Brain microvascular endothelial cell (primary cell): ENCODE results near the gene MSI2.

ENCODE experiments used
- DNase-seq: peaks from one replicate; pipeline ENCODE4 v3.0.0-alpha.2; 2020
- H3K27ac ChIP-seq: fragments of 250-450 bp; sonication (Bioruptor Pico); 2 replicates; pipeline ENCODE4 v1.5.1; 2020; ENCODE audit warnings: mild to moderate bottlenecking, moderate library complexity
- H3K27me3 ChIP-seq: fragments of 250-450 bp; sonication (Bioruptor Pico); replicated peaks from 2 replicates; pipeline ENCODE4 v1.5.1; 2020; ENCODE audit warnings: mild to moderate bottlenecking
- H3K36me3 ChIP-seq: fragments of 250-450 bp; sonication (Bioruptor Pico); replicated peaks from 2 replicates; pipeline ENCODE4 v1.5.1; 2020; ENCODE audit warnings: mild to moderate bottlenecking
- H3K4me3 ChIP-seq: 2 replicates; pipeline ENCODE4 v1.5.1; 2011; ENCODE audit warnings: low read depth, mild to moderate bottlenecking, control low read depth, low read length, moderate library complexity
- CTCF ChIP-seq: IDR thresholded peaks from 2 replicates; pipeline ENCODE4 v1.5.1; 2011; ENCODE audit warnings: low read depth, mild to moderate bottlenecking, moderate library complexity, low read length, control low read depth, inconsistent platforms; ENCODE audit errors: missing control alignments
- in situ Hi-C: cut with HindIII; loops from 2 replicates; pipeline ENCODE4 v1.10.0; 2017; ENCODE audit warnings: low sequenced_read_pairs, low pct_ligation_motif_present

The MSI2 gene

GRCh38 chr17:57395721-57396321 lies 139.5 kb downstream of the MSI2 start:
- Histone ChIP-seq H3K4me3 (no peak overlapping the region), H3K27me3 (no peaks in the 10 kb centered on the region), H3K27ac (no peak overlapping the region), H3K36me3 (no peaks in the 10 kb centered on the region)
- TF ChIP-seq CTCF = no peak
- DNase-seq = no peak
- in situ Hi-C loops = no loop called here

DNA sequence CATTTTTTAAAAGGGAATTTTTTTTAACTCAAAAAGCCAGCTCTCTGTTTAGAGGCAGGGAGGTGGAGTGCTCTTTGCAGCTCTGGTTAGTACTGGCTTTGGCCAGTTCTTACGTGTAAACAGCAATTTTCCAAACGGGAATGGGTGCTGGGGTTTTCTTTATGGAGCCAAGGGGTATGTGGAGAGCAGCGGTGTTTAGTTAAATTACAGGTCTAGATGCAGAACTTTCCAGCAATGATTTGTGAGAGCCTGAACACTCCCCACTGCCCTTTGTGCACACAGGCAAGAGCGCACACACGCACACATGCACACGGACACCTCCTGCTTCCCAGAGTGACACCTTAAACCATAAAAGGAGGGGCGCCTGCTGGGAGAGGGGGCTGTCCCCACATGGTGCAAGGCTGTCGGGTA lies 140.2 kb downstream of the MSI2 start:
- no peaks in the 10 kb centered on the region for H3K36me3 ChIP-seq
- in situ Hi-C loops = no loop called here
- H3K27me3 ChIP-seq = no peaks in the 10 kb centered on the region
- no peak overlapping the region for H3K4me3 ChIP-seq
- TF ChIP-seq CTCF = no peak
- H3K27ac ChIP-seq = no peak overlapping the region
- no peak for DNase-seq

DNA sequence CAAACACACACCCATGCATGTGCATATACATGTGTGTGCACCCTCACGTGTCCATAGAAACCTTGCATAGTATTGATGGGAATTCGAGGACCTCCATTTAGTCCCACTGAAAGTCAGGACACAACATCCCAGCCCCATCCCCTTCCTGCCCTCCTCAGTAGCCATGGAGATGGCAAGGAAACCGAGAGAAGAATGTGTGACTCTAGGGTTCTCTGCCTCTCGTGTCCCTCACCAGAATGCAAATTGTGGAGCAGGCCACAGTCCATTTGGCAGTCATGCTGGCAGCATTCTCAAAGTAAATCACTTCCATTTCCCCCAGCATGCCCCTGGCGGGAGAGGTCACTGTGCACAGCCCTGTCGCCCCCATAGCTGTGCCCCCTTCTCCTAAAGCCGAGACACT lies 141.1 kb downstream of the MSI2 start:
- no peaks in the 10 kb centered on the region for H3K27me3 ChIP-seq
- H3K36me3 ChIP-seq = no peaks in the 10 kb centered on the region
- no peak overlapping the region for H3K27ac ChIP-seq
- no peak for DNase-seq
- in situ Hi-C loops = no loop called here
- TF ChIP-seq CTCF = no peak
- H3K4me3 ChIP-seq = no peak overlapping the region

DNA sequence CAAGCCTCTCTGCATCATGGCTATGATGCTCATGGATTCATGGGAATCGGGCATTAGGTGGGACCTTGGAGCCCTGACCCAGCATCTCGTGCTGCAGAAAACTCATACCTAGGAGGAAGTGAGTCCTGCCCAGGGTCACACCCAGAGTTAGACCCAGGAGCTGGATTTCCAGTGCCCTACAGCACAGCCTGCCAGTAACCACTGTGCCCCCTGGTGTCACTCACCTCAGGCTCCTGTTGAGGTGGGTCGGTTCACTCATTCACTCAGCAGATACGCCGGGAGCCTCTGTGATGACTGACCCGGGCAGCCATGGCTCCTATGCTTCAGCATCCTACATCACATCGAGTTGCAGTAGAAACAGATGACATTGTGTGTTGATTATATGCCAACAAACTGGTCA lies 143.4 kb downstream of the MSI2 start:
- no peak for TF ChIP-seq CTCF
- DNase-seq = no peak
- H3K27me3 ChIP-seq = no peaks in the 10 kb centered on the region
- H3K4me3 ChIP-seq = no peak overlapping the region
- no peaks in the 10 kb centered on the region for H3K36me3 ChIP-seq
- in situ Hi-C loops = no loop called here
- H3K27ac ChIP-seq = no peak overlapping the region

GRCh38 chr17:57400648-57401047 lies 144.3 kb downstream of the MSI2 start:
- no peaks in the 10 kb centered on the region for H3K36me3 ChIP-seq
- H3K4me3 ChIP-seq = no peak overlapping the region
- no peak for DNase-seq
- no peaks in the 10 kb centered on the region for H3K27me3 ChIP-seq
- TF ChIP-seq CTCF = no peak
- H3K27ac ChIP-seq = no peak overlapping the region
- in situ Hi-C loops = no loop called here

- DNase-seq = no peak
- TF ChIP-seq CTCF = peak; percentile 20
- Histone ChIP-seq H3K4me3 (no peak overlapping the region), H3K27me3 (no peaks in the 10 kb centered on the region), H3K36me3 (no peaks in the 10 kb centered on the region), H3K27ac (no peak overlapping the region)
- in situ Hi-C loops = no loop called here
Measured at GRCh38 chr17:57401556-57402488, 145.5 kb downstream of the MSI2 start.
